ENCODE measurements around the gene CNOT9. TPM values are rescaled to one million over a fixed set of nuclear protein-coding genes. Genes with fewer than 3 reads are reported as not detected.

The CNOT9 gene
- total RNA-seq, 2 donors from 2014 or later = 74.1 to 102 TPM

- Mint-ChIP-seq H3K27me3 (peaks cover 19% of the 10 kb centered on the region), H3K9me3 (no peaks in the 10 kb centered on the region)
- no peak for ATAC-seq (replicated peaks)
These were observed 38.9 kb downstream of the CNOT9 start, which contains the start of gene PLCD4 for GRCh38 chr2:218607436-218608115. Gene PLCD4, plus strand, starts transcription at chr2:218607899. Its CDS starts 7,841 bp downstream, at chr2:218615740.

GRCh38 chr2:218615868-218616315 is 47.3 kb downstream of the CNOT9 start:
- Mint-ChIP-seq H3K4me1 (no peaks in the 10 kb centered on the region), H3K4me3 (no peak overlapping the region), H3K27ac (no peak overlapping the region), H3K36me3 (ENCODE audit: low read depth) (no peaks in the 10 kb centered on the region), H3K9me3 (no peaks in the 10 kb centered on the region), H3K27me3 (no peaks in the 10 kb centered on the region)
- no peak for ATAC-seq (replicated peaks)

More at GRCh38 chr2:218607436-218608115, 38.9 kb downstream of the CNOT9 start, which contains the start of gene PLCD4:
- Mint-ChIP-seq H3K4me3 (no peak within 1 kb of the TSS), H3K36me3 (ENCODE audit: low read depth) (no peaks in the 10 kb centered on the region), H3K27ac (no peak within 1 kb of the TSS), H3K4me1 (no peaks in the 10 kb centered on the region)

GRCh38 chr2:218618102-218618860 is 49.6 kb downstream of the CNOT9 start:
- ATAC-seq (replicated peaks) = no peak
- H3K27ac Mint-ChIP-seq = no peak overlapping the region

DNA sequence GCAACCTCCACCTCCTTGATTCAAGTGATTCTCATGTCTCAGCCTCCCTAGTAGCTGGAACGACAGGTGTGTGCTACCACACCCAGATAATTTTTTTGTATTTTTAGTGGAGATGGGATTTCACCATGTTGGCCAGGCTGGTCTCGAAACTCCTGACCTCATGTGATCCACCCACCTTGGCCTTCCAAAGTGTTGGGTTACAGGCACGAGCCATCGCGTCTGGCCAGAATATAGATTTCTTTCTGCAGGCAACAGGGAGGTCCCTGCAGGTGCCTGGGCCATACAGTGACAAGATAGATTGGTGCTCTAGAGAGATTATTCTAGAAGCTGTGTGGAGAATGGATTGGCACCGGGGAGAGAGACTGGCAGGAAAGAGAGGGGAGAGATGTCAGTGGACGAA is 52.4 kb downstream of the CNOT9 start:
- no peak for ATAC-seq (replicated peaks)
- no peaks in the 10 kb centered on the region for H3K36me3 Mint-ChIP-seq (ENCODE audit: low read depth)
- H3K27ac Mint-ChIP-seq = no peak overlapping the region
- no peak overlapping the region for H3K4me3 Mint-ChIP-seq
- H3K27me3 Mint-ChIP-seq = no peaks in the 10 kb centered on the region
- H3K9me3 Mint-ChIP-seq = no peaks in the 10 kb centered on the region
- no peaks in the 10 kb centered on the region for H3K4me1 Mint-ChIP-seq

More at GRCh38 chr2:218618102-218618860, 49.6 kb downstream of the CNOT9 start:
- Mint-ChIP-seq H3K9me3 (no peaks in the 10 kb centered on the region), H3K4me1 (no peaks in the 10 kb centered on the region), H3K36me3 (ENCODE audit: low read depth) (no peaks in the 10 kb centered on the region), H3K4me3 (no peak overlapping the region), H3K27me3 (no peaks in the 10 kb centered on the region)

- no peak for ATAC-seq (replicated peaks)
- Mint-ChIP-seq H3K27ac (no peak overlapping the region), H3K4me3 (no peak overlapping the region), H3K9me3 (no peaks in the 10 kb centered on the region), H3K27me3 (no peaks in the 10 kb centered on the region), H3K4me1 (no peaks in the 10 kb centered on the region), H3K36me3 (ENCODE audit: low read depth) (no peaks in the 10 kb centered on the region)
These were observed 54.1 kb downstream of the CNOT9 start for GRCh38 chr2:218622606-218623365.

DNA sequence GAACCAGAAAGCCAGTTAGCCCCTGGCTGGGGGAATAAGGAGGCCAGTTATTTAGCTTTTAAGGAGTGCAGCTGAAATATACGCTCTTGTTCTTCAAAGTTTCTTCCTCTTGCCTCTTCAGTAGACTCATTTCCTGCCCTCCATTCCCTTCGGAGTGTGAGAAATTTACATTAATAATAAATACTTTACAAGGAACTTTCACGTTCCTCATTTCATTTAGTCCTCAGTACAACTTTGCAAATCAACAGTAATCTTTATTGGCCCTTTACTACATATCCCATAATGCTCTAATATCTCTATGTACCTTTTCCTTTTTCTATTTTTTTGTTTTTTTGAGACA is 54.7 kb downstream of the CNOT9 start:
- Mint-ChIP-seq H3K4me1 (no peaks in the 10 kb centered on the region), H3K4me3 (no peak overlapping the region), H3K27ac (no peak overlapping the region), H3K36me3 (ENCODE audit: low read depth) (no peaks in the 10 kb centered on the region), H3K27me3 (no peaks in the 10 kb centered on the region), H3K9me3 (no peaks in the 10 kb centered on the region)
- no peak for ATAC-seq (replicated peaks)

DNA sequence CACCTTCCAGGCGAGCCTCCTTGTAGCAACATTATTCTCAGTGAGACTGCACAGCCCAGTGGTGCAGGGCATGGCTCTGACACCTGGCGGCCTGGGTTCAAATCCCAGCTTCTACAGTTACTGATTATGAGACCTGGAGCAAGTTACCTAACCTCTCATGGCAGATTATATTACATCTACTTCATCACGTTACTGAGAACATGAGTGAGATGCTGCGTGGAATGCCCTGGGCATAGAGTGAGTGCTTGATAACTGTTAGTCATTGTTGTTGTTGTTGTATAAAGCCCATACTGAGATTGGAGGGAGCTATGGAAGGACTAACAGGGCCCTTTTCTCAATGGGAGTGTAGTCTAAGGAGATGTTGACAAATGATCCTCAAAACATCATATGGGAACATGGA is 57.7 kb downstream of the CNOT9 start:
- Mint-ChIP-seq H3K9me3 (no peaks in the 10 kb centered on the region), H3K4me3 (no peak overlapping the region)

DNA sequence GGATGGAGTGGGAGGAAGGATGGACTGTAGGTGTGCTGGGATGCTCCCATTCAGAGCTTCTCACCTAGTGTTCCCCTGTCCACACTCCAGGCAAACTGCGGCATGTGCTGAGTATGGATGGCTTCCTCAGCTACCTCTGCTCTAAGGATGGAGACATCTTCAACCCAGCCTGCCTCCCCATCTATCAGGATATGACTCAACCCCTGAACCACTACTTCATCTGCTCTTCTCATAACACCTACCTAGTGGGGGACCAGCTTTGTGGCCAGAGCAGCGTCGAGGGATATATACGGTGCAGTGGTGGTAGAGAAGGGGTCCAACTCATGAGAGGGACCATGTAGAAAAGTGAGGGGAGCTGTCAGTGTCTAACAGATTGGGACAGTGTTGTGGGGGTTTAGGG is 59.3 kb downstream of the CNOT9 start:
- Mint-ChIP-seq H3K36me3 (ENCODE audit: low read depth) (no peaks in the 10 kb centered on the region), H3K27ac (no peak overlapping the region), H3K4me1 (no peaks in the 10 kb centered on the region), H3K27me3 (no peaks in the 10 kb centered on the region), H3K4me3 (no peak overlapping the region), H3K9me3 (no peaks in the 10 kb centered on the region)
- peak; percentile 59 for ATAC-seq (replicated peaks)

More for the DNA sequence above, 57.7 kb downstream of the CNOT9 start:
- H3K36me3 Mint-ChIP-seq (ENCODE audit: low read depth) = no peaks in the 10 kb centered on the region
- ATAC-seq (replicated peaks) = no peak
- H3K27me3 Mint-ChIP-seq = no peaks in the 10 kb centered on the region
- H3K27ac Mint-ChIP-seq = no peak overlapping the region
- no peaks in the 10 kb centered on the region for H3K4me1 Mint-ChIP-seq

DNA sequence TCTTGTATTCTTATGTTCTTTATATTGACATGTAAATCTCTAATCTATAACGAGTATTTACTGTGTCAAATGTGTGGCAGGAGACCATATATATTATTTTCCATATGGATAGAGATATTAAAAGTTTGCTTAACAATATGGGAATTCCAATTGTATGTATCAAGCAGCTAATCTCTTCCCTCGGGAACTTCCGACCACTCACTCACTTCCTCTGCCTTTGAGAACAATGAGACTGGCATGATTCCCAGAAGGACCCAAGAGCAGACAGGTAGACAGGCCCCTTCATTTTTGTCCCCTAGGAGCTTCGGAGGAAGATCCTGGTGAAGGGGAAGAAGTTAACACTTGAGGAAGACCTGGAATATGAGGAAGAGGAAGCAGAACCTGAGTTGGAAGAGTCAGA is 63.2 kb downstream of the CNOT9 start:
- H3K4me1 Mint-ChIP-seq = no peaks in the 10 kb centered on the region
- H3K27ac Mint-ChIP-seq = no peak overlapping the region
- ATAC-seq (replicated peaks) = no peak
- H3K9me3 Mint-ChIP-seq = no peaks in the 10 kb centered on the region
- peaks cover 35% of the 10 kb centered on the region for H3K36me3 Mint-ChIP-seq (ENCODE audit: low read depth)
- no peaks in the 10 kb centered on the region for H3K27me3 Mint-ChIP-seq
- no peak overlapping the region for H3K4me3 Mint-ChIP-seq

GRCh38 chr2:218635719-218636118 is 67.1 kb downstream of the CNOT9 start:
- H3K4me1 Mint-ChIP-seq = no peaks in the 10 kb centered on the region
- no peaks in the 10 kb centered on the region for H3K9me3 Mint-ChIP-seq
- no peak overlapping the region for H3K27ac Mint-ChIP-seq
- H3K4me3 Mint-ChIP-seq = no peak overlapping the region
- no peaks in the 10 kb centered on the region for H3K27me3 Mint-ChIP-seq
- ATAC-seq (replicated peaks) = no peak
- H3K36me3 Mint-ChIP-seq (ENCODE audit: low read depth) = peaks cover 73% of the 10 kb centered on the region

- Mint-ChIP-seq H3K9me3 (no peaks in the 10 kb centered on the region), H3K36me3 (ENCODE audit: low read depth) (peaks cover 93% of the 10 kb centered on the region), H3K4me1 (no peaks in the 10 kb centered on the region), H3K4me3 (no peak overlapping the region), H3K27me3 (no peaks in the 10 kb centered on the region), H3K27ac (no peak overlapping the region)
- ATAC-seq (replicated peaks) = no peak
These were observed 69.7 kb downstream of the CNOT9 start for GRCh38 chr2:218638372-218638771.

DNA sequence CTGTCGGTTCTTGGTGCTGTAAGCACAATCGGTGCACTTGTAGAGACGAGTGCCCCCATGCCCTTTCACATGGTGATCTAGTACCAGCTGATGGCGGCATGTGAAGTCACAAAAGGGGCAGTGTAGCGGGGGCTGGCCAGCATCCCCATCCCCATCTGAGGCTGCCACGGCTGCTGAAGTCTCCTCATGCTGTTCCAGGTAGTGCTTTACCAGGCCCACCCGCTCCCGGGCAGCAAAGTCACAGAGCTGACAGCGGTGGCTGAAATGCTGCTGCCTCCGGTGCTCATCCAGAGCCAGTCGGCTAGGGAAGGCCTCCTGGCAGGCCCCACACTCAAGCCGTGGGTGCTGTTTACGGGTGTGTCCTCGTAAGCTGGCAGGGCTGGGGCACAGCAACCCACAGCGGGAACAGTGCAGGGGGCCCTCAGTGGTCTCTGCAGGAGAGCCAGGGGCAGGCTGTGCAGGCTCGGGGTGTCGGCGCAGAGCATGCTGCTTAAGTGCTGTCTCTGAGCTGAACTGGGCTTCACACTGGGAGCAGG is 73.5 kb downstream of the CNOT9 start:
- H3K4me1 Mint-ChIP-seq = no peaks in the 10 kb centered on the region

GRCh38 chr2:218642786-218643185 is 74.1 kb downstream of the CNOT9 start:
- Mint-ChIP-seq H3K4me1 (no peaks in the 10 kb centered on the region), H3K27ac (no peak overlapping the region), H3K4me3 (no peak overlapping the region), H3K36me3 (ENCODE audit: low read depth) (peaks cover 90% of the 10 kb centered on the region), H3K9me3 (no peaks in the 10 kb centered on the region), H3K27me3 (no peaks in the 10 kb centered on the region)
- no peak for ATAC-seq (replicated peaks)

More for the DNA sequence above, 73.5 kb downstream of the CNOT9 start:
- Mint-ChIP-seq H3K9me3 (no peaks in the 10 kb centered on the region), H3K27ac (no peak overlapping the region), H3K36me3 (ENCODE audit: low read depth) (peaks cover 90% of the 10 kb centered on the region), H3K27me3 (no peaks in the 10 kb centered on the region), H3K4me3 (no peak overlapping the region)
- no peak for ATAC-seq (replicated peaks)

DNA sequence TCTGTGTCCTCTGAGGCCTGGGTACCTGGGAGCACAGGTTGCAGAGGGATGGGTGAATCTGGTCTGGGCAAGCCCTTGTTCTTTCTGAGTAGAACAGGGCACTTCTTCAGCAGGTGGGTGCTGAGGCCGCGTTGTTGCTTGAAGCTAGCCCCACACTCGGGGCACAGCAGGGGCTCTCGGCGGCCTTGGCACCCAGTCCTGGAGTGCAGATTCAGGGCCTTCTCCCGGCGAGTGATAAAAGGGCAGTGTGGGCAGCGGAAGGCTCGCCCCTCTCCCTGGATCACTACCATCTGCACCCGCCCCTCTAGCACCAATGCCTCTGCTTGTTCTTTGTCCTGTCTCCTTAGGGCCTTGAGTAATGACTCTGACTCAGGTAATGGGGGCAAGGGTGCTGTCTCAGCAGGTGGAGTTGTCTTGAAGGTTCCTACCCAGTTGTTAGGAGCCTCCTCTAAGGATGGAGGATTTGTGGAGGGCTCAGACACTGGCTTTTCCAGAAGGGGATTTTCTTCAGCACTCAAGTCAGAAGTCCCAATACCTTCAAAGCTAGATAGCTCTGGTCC is 75.2 kb downstream of the CNOT9 start:
- H3K36me3 Mint-ChIP-seq (ENCODE audit: low read depth) = peaks cover 90% of the 10 kb centered on the region
- H3K4me3 Mint-ChIP-seq = no peak overlapping the region
- no peaks in the 10 kb centered on the region for H3K9me3 Mint-ChIP-seq
- ATAC-seq (replicated peaks) = no peak
- H3K27me3 Mint-ChIP-seq = no peaks in the 10 kb centered on the region
- peaks cover 7% of the 10 kb centered on the region for H3K4me1 Mint-ChIP-seq
- H3K27ac Mint-ChIP-seq = no peak overlapping the region

All from activated T-helper 17 cell treated with anti-CD3 and anti-CD28 coated beads, Interleukin-2, amount 50 U/mL, for 72 hours (primary cell).